Measurements from ENCODE around the gene ASB1.

The ASB1 gene

DNA sequence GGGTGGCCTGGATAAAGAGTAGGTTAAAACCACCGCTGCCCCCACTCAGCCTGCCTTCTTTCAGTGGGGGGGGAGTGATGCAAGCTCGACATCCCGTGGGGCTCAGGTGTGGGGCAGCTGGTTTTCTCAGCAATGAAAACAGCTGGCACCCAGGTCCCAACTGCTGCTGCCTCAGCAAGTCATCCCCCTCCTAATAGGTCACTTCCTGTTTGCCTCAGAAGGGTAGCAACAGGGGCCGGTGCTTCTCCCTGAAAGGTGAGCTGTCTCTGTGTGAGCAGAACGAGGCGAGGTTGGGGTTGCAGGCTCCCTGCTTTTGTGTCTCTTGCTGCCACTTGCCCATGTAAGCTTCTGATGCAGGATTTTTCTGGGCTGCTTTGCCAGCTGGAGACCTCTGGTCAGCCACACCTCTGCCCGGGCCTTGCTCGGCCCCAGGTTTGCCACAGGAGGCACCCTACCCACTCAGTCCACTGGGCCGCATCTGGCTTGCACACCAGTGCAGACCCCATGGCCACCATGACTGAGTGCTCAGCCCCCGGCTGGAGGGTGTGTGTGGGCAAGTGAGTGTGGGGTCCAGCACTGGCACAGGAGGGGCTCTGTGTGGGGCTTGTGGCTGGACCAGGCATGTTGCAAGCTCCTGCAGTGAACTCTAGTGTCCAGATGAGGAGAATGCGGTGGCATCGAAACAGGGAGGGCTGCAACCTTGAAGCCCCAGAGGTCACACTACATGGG lies 11.5 kb upstream of the ASB1 start:
- Histone ChIP-seq H3K4me3 (ENCODE audit: low read depth, low read length) (no peak overlapping the region), H3K36me3 (no peaks in the 10 kb centered on the region), H3K27me3 (no peaks in the 10 kb centered on the region), H3K4me1 (no peaks in the 10 kb centered on the region), H3K9me3 (no peaks in the 10 kb centered on the region)
- DNase-seq = no peak
- TF ChIP-seq CTCF (IDR thresholded peaks at IDR 0.05; ENCODE audit: low read depth, low read length) = no peak

- TF ChIP-seq CTCF (IDR thresholded peaks at IDR 0.05; ENCODE audit: low read depth, low read length) = no peak
- Histone ChIP-seq H3K36me3 (no peaks in the 10 kb centered on the region), H3K27me3 (no peaks in the 10 kb centered on the region), H3K4me1 (no peaks in the 10 kb centered on the region), H3K4me3 (ENCODE audit: low read depth, low read length) (no peak overlapping the region), H3K9me3 (no peaks in the 10 kb centered on the region)
- DNase-seq = no peak
Observed at GRCh38 chr2:238415893-238416292, 10.8 kb upstream of the ASB1 start.

GRCh38 chr2:238418196-238418998 lies 8.3 kb upstream of the ASB1 start:
- DNase-seq = no peak
- H3K9me3 ChIP-seq = no peaks in the 10 kb centered on the region
- TF ChIP-seq CTCF (IDR thresholded peaks at IDR 0.05; ENCODE audit: low read depth, low read length) = no peak
- no peak overlapping the region for H3K4me3 ChIP-seq (ENCODE audit: low read depth, low read length)
- H3K36me3 ChIP-seq = no peaks in the 10 kb centered on the region
- no peaks in the 10 kb centered on the region for H3K4me1 ChIP-seq
- H3K27me3 ChIP-seq = no peaks in the 10 kb centered on the region

DNA sequence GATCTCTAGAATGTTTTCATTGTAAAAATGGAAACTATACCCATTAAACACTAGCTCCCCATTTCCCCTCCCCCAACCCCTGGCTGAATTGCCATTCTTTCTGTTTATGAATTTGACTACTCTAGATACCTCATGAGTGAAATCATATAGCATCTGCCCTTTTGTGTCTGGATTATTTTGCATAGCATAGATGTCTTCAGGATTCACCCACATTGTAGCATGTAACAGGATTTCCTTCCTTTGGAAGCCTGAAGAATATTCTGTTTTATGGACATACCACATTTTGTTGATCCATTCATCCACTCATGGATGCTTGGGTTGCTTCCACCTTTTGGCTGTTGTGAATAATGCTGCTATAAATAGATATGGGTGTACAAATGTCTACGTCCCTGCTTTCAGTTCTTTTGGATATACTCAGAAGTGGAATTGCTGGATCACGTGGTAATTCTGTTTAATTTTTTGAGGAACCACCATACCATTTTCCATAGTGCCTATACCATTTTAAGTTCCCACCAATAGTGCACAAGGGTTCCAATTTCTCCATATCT lies 7.7 kb upstream of the ASB1 start:
- Histone ChIP-seq H3K9me3 (no peaks in the 10 kb centered on the region), H3K4me3 (ENCODE audit: low read depth, low read length) (no peak overlapping the region), H3K4me1 (no peaks in the 10 kb centered on the region), H3K36me3 (no peaks in the 10 kb centered on the region), H3K27me3 (no peaks in the 10 kb centered on the region)
- DNase-seq = no peak
- TF ChIP-seq CTCF (IDR thresholded peaks at IDR 0.05; ENCODE audit: low read depth, low read length) = no peak

- H3K27me3 ChIP-seq = no peaks in the 10 kb centered on the region
- TF ChIP-seq CTCF (IDR thresholded peaks at IDR 0.05; ENCODE audit: low read depth, low read length) = no peak
- no peak for DNase-seq
- H3K36me3 ChIP-seq = no peaks in the 10 kb centered on the region
- H3K4me3 ChIP-seq (ENCODE audit: low read depth, low read length) = no peak overlapping the region
- no peaks in the 10 kb centered on the region for H3K9me3 ChIP-seq
- no peaks in the 10 kb centered on the region for H3K4me1 ChIP-seq
Observed at GRCh38 chr2:238420442-238420841, 6.3 kb upstream of the ASB1 start.

Measured in BE2C (cell line).